NT2/D1 (cell line): ENCODE measurements around the gene RBM25.

ENCODE experiments used
- DNase-seq: peaks from one replicate; pipeline ENCODE4 v3.0.0-alpha.2; 2011; ENCODE audit warnings: low read depth, low spot score
- H3K27me3 ChIP-seq: 2 replicates; pipeline ENCODE4 v1.6.0; 2011; ENCODE audit warnings: mild to moderate bottlenecking; ENCODE audit not compliant: insufficient read length, insufficient read depth
- H3K36me3 ChIP-seq: 2 replicates; pipeline ENCODE4 v1.6.1; 2011; ENCODE audit warnings: mild to moderate bottlenecking, low read length, mixed read lengths; ENCODE audit not compliant: insufficient read depth, insufficient read length
- H3K4me1 ChIP-seq: 2 replicates; pipeline ENCODE4 v1.5.1; 2011; ENCODE audit not compliant: insufficient read depth, insufficient read length
- H3K4me3 ChIP-seq: 2 replicates; pipeline ENCODE4 v1.5.1; 2011; ENCODE audit warnings: low read depth; ENCODE audit not compliant: insufficient read length
- H3K9ac ChIP-seq: 2 replicates; pipeline ENCODE4 v1.6.0; 2011; ENCODE audit warnings: low read depth; ENCODE audit not compliant: insufficient read length
- H3K9me3 ChIP-seq: 2 replicates; pipeline ENCODE4 v1.5.1; 2011; ENCODE audit warnings: mild to moderate bottlenecking, low read length; ENCODE audit not compliant: insufficient read depth
- SUZ12 ChIP-seq: IDR thresholded peaks from 2 replicates; pipeline ENCODE4 v1.6.1; 2011; ENCODE audit not compliant: insufficient read length, insufficient read depth; ENCODE audit errors: extremely low read depth
- YY1 ChIP-seq: IDR thresholded peaks from 2 replicates; pipeline ENCODE4 v1.6.1; 2011; ENCODE audit not compliant: insufficient read length, insufficient read depth
- ZNF274 ChIP-seq: IDR thresholded peaks from 2 replicates; pipeline ENCODE4 v1.6.1; 2011; ENCODE audit warnings: mild to moderate bottlenecking, low read depth, low read length

RBM25 gene

GRCh38 chr14:73170686-73171085 lies 112.4 kb downstream of the RBM25 start:
- TF ChIP-seq SUZ12 (no peak), YY1 (no peak), ZNF274 (no peak)
- no peak overlapping the region for H3K9ac ChIP-seq
- no peaks in the 10 kb centered on the region for H3K4me1 ChIP-seq
- no peak for DNase-seq
- no peaks in the 10 kb centered on the region for H3K9me3 ChIP-seq
- no peaks in the 10 kb centered on the region for H3K27me3 ChIP-seq
- H3K4me3 ChIP-seq = no peak overlapping the region
- peaks cover 57% of the 10 kb centered on the region for H3K36me3 ChIP-seq

- Histone ChIP-seq H3K9me3 (no peaks in the 10 kb centered on the region), H3K36me3 (peaks cover 57% of the 10 kb centered on the region), H3K9ac (no peak overlapping the region), H3K27me3 (no peaks in the 10 kb centered on the region), H3K4me1 (no peaks in the 10 kb centered on the region), H3K4me3 (no peak overlapping the region)
- no peak for DNase-seq
- TF ChIP-seq ZNF274 (no peak), YY1 (no peak), SUZ12 (no peak)
Measured at GRCh38 chr14:73172500-73172899, 114.2 kb downstream of the RBM25 start.

GRCh38 chr14:73173092-73173735 lies 114.9 kb downstream of the RBM25 start:
- Histone ChIP-seq H3K4me3 (no peak overlapping the region), H3K27me3 (no peaks in the 10 kb centered on the region), H3K9ac (no peak overlapping the region), H3K4me1 (no peaks in the 10 kb centered on the region), H3K36me3 (peaks cover 56% of the 10 kb centered on the region), H3K9me3 (no peaks in the 10 kb centered on the region)
- no peak for DNase-seq
- no peak for TF ChIP-seq YY1
